HG02970 (cell line): Measurements from ENCODE around the gene CATSPER1.

Experiments used
- ATAC-seq: cut with Tn5 transposase; IDR thresholded peaks from one replicate; pipeline ENCODE4 v1.9.1; 2021; ENCODE audit warnings: mild to moderate bottlenecking, moderate library complexity, moderate number of reproducible peaks; ENCODE audit not compliant: unreplicated experiment, low FRiP score

CATSPER1 gene

GRCh38 chr11:65976216-65977176, 49.8 kb downstream of the CATSPER1 start:
- no peak for ATAC-seq

- no peak for ATAC-seq
Measured at GRCh38 chr11:65975771-65976170, 50.5 kb downstream of the CATSPER1 start.

GRCh38 chr11:65973439-65974110, 52.7 kb downstream of the CATSPER1 start:
- no peak for ATAC-seq

GRCh38 chr11:65972116-65972515, 54.2 kb downstream of the CATSPER1 start:
- no peak for ATAC-seq

- no peak for ATAC-seq
Measured at GRCh38 chr11:65968600-65969482, 57.4 kb downstream of the CATSPER1 start.

- ATAC-seq = no peak
Measured at GRCh38 chr11:65967329-65967934, 58.8 kb downstream of the CATSPER1 start.
